ENCODE data around the gene CLEC18C.
"Not testable (repeated sequence)": the region's sequence is repeated elsewhere in the genome, so short reads cannot be mapped to it uniquely, and the experiment has no call there.

CLEC18C gene

DNA sequence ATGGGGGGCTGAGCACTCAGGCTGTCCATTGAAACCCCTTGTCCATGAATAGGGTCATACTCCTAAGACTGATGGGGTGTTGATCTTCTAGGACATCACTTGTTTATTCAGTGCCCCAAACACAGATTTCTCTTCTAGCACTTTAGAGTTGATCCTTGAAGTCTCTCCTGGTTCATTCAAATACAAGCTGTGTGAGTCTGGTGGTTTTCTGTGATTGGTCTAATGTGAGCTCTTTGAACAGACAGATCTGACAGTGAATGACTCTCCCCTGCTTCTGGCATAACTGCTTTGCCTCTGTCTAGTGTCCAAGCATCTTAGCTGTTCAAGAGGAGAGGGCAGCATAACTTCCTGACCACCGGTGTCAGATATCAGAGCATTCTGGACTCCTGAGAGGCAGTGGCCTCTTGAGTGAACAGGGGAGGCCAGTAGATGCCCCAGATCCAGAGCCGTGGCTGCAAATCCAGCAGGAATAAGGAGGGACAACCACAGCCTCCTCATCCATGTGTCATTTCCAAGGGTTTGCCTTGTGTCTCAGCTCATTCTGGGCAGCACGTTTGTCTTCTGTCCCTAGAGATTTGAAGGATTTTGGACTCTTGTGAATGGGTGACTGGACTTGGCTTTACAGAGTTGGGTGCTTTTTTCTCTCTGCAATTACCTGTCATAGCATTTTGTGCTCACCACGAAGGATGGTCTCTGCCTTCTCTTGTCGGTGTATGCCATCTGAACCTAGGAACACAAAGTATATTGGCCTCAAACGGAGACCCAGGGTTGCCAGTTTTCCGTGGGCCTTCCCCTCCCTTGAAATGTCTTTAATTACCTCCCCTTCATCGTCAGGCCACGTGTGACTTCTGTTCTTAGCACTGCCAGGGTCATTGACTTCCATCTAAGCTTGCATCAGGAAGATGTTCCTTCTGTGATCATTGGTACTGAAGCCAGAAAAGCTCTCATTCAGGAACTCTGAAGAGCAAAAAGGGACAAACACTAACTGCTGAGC, 13.9 kb upstream of the CLEC18C start:
- no peak for DNase-seq (ENCODE audit: low spot score)

DNA sequence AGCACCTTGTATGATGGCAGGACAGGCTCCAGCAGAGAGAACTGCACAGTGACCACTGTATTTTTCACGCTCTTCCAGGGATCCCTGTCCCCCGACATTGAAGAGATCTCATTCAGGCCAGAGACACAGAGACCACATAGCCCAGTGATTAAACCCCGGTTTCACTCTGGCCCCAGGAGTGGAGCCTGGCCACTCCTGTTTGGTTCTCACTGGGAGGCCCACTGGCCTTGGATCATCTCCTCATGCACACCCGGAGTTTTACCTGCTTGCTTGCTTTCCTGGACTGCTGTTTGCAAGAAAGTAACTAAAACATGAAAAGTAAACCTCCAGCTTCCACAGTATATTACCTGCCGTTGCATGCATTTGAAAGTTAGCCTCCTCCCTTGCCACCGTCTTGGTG, 13.2 kb upstream of the CLEC18C start:
- DNase-seq (ENCODE audit: low spot score): no peak

DNA sequence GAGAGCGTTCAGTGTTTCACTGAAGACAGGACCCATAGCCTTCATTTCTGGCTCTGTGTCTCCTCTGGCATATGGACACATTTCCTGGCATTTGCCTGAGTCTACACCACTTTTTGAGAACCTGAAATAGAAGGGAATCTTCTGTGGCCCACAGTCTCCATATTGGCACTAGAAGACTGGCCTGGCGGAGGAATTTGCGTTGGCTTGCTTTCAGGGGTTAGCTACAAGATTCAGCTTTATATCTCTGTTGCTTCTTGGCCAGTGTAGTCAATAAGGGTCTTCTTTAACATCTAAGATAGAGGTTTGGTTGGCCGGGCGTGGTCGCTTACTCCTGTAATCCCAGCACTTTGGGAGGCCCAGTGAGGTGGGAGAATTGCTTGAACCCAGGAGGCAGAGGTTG, 12.8 kb upstream of the CLEC18C start:
- no peak for DNase-seq (ENCODE audit: low spot score)

DNA sequence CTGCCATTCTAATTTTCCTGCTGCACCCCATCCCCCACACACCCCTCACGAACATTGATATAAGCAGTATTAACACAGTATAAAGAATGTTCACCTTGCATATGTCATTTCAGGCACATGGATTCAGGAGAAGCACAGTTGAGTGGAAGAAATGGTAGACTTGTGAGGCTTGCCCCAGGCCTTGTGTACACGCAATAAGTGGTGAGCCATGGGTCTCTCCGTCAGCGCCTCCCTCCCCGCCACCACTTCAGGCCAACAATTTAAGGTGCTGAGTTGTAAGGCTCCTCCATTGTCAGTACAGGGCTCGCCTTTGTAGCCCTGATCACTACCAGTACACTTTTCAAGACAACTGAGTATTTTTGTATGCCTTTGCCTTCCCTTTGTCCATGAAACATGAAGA, 12.2 kb upstream of the CLEC18C start:
- no peak for DNase-seq (ENCODE audit: low spot score)

DNA sequence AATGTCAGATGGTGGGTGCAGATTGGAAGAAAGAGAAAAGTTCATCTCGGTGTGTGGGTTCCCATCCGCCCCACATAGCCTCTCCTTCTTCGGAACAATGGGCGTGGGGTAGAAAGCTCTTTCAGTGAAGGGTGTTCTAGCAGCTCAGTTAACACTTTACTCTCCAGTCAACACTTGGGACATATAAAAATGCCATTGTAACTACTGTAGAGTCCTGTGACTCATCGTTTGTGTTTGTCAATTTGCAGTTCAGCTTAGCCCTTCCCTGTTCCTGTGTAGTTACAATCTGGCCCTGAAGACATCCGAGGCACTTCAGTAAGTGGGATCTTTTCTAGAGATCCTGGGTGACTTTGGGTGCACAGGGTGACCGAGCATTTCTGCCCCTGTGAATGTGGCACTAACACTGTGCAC, 11.5 kb upstream of the CLEC18C start:
- no peak for DNase-seq (ENCODE audit: low spot score)

DNA sequence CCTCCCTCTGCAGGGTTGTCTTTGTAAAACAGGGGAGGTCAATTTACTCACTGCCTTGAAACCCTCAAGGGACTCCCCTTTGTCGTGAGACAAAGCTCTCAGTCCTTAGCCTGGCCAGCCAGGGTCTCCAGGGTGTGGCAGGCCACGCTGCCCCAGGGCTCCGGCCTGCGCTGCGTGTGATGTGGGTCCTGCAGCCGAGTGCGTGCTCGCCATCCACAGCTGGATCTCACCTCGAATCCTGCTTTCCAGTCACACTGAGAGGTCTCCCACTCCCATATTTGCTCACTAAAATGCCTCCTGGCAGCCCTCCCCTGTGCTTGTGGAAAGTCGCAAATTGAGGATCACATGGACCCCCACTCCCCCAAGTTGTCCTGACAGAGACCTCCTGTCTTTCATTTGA, 10.0 kb upstream of the CLEC18C start:
- no peak for DNase-seq (ENCODE audit: low spot score)

DNA sequence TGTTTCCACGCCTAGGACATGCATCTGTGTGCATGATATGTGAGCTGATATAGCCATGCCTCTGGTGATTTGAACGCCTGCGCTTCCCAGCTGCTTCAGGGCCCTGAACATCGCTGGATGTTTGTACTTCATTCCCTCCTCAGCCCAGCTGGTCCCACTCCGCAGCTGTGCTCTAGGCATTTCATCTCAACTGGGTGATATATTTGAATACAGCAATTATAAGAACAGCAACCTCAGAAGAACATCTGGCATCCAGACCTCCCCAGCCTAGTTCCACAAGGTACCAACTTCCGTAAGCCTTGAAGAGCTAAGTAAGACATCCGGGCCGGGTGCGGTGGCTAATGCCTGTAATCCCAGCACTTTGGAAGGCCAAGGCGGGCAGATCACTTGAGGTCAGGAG, 6.9 kb upstream of the CLEC18C start:
- not testable (repeated sequence) for DNase-seq (ENCODE audit: low spot score)

DNA sequence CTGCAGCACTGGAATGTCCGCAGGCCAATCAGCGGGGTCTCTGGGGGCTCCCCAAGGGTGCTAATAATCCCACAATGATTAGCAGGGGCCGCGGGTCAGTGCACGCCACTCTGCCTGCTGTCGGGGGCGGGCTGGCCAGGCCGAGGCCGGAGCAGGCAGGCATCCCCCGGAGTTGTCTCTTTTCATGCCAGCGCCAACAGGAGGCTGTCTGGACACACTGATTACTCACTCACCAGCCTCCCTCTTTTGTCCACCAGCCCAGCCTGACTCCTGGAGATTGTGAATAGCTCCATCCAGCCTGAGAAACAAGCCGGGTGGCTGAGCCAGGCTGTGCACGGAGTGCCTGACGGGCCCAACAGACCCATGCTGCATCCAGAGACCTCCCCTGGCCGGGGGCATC, 329 bp downstream of the CLEC18C start:
- DNase-seq (ENCODE audit: low spot score): not testable (repeated sequence)

DNA sequence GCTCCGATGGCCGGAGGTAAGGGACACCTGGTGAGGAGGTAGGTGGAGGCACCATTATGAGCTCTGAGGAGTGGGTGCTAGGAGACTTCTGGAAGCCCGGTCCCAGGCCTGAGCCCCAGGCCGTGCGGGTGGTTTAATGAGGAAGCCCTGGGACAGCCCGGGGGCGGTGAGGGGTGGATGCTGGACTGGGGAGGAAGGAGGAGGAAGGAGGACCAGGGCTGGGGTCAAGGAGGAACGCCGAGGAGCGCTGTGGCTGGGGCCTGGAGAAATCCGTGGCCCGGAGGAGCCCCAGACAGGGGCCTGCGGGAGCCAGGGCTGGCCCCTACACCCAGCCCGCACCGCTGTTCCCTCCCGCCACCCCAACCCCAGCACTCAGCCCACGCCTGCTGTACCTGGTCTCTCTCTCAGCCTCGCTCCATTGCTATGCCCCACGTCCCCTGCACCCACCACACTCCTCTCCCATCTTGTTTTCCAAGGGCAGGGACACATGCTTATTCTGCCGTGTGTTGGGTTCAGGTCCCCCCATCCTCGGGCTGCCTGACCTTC, 873 bp downstream of the CLEC18C start:
- not testable (repeated sequence) for DNase-seq (ENCODE audit: low spot score)

DNA sequence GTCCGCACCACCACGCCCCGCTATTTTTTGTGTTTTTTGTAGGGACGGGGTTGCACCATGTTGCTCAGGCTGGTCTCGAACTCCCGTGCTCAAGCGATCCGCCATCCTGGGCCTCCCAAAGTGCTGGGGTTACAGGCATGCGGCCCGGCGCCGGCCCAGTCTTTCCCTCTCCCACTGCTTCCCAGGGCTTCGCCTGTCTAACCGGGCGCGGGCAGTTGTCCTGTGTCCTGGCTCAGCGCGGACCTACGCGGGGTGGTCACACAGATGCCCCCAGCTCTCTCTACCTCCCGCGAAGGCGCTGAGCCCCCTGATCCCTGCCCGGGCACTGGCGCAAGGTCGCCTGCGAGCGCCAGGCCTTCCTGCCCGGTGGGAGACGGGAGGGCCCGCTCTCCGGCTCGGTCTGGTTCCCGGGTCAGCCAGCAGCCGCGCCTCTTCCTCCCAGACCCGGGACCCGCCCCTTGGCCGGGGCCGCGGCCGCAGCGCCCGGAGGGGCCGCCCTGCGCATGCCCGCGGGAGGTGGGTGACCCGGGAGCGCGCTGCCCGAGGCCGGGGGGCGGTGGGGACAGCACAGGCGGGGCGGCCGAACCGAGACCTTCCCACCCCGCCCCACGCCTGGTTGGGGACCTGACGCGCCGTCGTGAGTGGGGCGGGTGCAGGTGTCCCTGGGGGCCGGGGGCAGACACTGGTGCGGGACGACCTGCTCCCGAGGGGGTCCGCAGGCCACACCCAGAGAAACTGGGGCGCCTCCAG, 14.4 kb downstream of the CLEC18C start:
- not testable (repeated sequence) for DNase-seq (ENCODE audit: low spot score)

DNA sequence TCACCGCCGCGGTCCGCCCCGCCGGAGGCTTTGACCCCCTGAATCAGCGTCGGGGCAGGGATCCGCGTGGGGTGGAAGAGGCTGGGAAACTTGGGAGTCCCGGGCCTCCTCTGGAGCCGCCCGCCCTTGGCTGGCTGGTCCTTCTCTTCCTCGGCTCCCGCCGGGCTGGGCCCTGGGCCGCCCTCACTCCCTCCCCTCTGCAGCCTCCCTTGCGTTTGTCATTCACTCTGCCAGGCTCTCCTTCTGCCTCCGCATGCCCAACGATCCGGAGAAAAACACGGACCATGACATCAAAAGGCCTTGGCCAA, 15.0 kb downstream of the CLEC18C start:
- DNase-seq (ENCODE audit: low spot score): not testable (repeated sequence)

DNA sequence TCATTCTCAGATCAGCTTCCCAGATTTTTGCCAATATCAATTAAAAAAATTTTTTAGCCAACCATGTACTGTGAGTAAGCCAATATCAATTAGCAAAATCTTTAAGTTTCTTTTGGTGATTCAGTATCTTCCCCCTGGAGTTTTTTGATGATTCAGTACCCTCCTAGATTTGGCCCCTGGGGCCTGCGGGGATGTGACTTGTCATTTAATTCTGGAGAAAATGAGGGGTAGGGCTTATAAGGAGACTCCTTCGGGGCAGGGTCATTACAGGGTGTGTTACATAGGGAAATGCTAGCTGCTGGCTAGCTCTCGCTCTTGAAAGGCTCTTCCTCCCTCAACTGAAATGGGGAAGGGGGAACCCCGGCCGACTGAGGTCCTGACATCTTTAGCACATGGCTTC, 17.0 kb downstream of the CLEC18C start:
- not testable (repeated sequence) for DNase-seq (ENCODE audit: low spot score)

DNA sequence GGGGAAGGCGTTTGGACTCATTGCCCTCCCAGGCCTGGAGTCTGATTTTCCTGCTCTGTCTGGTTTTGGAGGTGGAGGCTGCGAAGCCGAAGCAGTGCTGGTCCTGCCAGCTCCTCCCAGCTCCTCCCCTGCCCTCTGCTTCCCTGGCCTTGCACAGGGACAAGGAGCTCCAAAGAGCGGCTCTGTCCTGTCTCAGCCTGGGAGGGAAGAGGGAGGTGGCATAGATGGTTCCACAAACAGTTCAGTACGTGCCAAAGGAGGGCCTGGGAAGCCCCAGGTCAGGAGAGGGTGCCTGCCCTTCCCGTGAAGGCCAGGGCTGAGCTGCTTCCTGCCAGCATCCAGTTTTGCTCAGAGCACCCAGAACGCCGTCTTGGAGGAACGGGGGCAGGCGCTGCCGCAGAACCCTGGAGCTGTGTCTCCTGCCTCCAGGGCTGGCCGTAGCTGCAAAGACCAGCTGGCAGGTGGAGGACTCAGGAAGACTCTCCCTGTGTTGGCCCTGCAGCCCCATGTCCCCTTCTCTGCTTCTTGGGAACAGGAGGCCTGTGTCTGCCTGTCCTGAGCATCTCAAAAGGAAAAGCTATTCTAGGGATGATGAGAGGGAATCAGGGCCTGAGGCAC, 23.2 kb downstream of the CLEC18C start:
- DNase-seq (ENCODE audit: low spot score): not testable (repeated sequence)

DNA sequence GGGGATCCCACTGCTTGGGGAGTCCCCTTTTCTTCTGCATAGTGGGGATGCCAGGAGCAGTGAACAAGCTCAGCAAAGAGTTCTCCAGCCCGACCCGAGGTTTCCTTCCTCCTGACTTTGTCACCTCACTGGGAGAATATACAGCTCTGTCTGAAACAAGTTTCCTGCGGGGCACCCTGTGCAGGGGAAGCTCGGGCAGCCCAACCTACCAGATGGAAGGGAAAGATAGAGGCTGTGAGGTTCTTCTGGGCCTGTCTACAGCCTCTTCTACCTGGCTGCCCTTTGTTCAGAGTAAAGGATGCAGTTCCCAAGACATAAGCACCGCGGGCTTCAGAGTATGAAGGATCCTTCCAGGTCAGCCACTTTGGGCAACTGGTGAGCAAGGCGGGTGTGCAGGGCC, 24.0 kb downstream of the CLEC18C start:
- not testable (repeated sequence) for DNase-seq (ENCODE audit: low spot score)

DNA sequence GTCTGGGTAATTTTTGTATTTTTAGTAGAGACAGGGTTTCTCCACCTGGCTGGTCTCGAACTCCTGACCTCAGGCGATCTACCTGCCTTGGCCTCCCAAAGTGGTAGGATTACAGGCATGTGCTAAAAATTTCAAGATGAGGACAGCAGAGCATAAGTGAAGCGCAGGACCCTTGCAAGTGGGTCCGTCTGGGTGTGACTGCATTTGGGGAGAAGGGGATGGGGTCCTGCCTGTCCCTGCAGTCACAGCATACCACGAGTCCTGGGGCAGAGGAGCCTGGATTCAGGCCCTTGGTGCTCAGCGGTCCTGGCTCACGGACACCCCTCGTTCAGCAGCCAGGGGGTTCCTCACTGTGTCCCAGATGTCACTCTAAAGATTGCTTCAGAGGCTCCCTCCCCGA, 24.6 kb downstream of the CLEC18C start:
- not testable (repeated sequence) for DNase-seq (ENCODE audit: low spot score)

DNA sequence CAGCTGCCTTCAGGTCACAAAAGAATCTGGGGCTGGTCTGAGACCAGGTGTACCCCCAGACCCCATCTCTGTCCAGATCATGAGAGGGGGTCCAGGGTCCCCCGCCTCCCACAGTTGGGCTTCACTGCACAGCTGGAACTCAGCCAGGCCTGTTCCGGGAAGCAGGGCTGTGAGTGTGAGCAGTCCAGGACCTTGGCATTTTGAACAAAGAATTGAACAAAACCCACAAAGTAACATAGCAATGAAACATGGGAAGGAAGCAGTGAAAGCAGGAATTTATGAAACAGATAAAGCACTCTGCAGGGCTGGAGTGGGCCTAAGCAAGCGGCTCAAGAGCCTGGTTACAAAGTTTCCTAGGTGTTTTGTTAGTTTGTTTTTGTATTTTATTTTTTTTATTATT, 25.1 kb downstream of the CLEC18C start:
- not testable (repeated sequence) for DNase-seq (ENCODE audit: low spot score)

DNA sequence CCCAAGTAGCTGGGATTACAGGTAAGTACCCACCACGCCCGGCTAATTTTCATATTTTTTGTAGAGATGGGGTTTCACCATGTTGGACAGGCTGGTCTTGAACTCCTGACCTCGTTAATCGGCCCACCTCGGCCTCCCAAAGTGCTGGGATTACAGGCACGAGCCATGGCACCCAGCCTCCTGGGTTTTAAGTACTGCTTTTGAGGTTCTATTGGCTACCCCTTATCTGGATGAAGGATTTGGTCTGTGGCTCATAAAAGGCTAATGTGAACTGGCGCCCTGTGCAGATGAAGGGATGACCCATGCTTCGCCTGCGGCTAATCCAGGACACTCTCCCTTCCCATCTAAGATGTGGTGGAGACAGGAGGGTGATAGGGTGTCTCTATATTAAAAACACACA, 25.6 kb downstream of the CLEC18C start:
- DNase-seq (ENCODE audit: low spot score): not testable (repeated sequence)

DNA sequence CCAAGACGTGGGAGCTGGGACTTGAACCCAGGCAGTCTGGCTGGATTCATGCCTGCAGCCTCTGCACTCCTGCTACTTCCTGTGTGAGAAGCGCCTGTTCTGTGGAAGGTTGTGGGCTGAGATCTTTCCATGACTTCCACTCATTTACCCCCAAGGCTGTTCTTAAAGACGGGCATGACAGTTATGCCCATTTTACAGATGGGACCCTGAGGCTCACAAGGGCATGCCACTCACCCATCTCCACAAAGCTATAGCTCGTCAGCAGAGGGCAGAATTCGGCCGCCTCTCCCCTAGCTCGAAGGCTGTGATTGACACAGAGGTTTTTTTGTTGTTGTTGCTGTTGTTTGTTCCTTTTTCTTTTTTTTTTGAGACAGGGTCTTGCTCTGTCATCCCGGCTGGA, 26.5 kb downstream of the CLEC18C start:
- DNase-seq (ENCODE audit: low spot score): not testable (repeated sequence)

DNA sequence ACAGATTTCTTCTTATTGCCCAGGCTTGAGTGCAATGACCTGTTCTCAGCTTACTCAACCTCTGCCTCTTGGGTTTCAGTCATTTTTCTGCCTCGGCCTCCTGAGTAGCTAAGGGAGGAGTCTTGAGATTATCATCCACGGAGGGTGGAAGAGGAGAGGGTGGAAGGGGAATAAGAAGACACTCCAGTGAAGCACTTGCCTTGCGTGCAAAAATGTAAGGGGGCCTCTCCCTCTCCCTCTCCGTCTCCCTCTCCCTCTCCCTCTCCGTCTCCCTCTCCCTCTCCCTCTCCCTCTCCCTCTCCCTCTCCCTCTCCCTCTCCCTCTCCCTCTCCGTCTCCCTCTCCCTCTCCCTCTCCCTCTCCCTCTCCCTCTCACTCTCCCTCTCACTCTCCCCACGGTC, 29.9 kb downstream of the CLEC18C start:
- DNase-seq (ENCODE audit: low spot score): not testable (repeated sequence)

DNA sequence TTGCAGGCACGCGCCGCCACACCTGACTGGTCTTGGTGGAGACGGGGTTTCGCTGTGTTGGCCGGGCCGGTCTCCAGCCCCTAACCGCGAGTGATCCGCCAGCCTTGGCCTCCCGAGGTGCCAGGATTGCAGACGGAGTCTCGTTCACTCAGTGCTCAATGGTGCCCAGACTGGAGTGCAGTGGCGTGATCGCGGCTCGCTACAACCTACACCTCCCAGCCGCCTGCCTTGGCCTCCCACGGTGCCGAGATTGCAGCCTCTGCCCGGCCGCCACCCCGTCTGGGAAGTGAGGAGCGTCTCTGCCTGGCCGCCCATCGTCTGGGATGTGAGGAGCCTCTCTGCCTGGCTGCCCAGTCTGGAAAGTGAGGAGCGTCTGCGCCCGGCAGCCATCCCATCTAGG, 30.4 kb downstream of the CLEC18C start:
- not testable (repeated sequence) for DNase-seq (ENCODE audit: low spot score)

DNA sequence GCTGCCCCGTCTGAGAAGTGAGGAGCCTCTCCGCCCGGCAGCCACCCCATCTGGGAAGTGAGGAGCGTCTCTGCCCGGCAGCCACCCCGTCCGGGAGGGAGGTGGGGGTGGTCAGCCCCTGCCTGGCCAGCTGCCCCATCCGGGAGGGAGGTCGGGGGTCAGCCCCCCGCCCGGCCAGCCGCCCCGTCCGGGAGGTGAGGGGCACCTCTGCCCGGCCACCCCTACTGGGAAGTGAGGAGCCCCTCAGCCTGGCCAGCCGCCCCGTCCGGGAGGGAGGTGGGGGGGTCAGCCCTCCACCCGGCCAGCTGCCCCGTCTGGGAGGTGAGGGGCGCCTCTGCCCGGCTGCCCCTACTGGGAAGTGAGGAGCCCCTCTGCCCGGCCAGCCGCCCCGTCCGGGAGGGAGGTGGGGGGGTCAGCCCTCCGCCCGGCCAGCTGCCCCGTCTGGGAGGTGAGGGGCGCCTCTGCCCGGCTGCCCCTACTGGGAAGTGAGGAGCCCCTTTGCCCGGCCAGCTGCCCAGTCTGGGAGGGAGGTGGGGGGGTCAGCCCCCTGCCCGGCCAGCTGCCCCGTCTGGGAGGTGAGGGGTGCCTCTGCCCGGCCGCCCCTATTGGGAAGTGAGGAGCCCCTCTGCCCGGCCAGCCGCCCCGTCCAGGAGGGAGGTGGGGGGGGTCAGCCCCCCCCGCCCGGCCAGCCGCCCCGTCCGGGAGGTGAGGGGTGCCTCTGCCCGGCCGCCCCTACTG, 31.2 kb downstream of the CLEC18C start:
- DNase-seq (ENCODE audit: low spot score): not testable (repeated sequence)

DNA sequence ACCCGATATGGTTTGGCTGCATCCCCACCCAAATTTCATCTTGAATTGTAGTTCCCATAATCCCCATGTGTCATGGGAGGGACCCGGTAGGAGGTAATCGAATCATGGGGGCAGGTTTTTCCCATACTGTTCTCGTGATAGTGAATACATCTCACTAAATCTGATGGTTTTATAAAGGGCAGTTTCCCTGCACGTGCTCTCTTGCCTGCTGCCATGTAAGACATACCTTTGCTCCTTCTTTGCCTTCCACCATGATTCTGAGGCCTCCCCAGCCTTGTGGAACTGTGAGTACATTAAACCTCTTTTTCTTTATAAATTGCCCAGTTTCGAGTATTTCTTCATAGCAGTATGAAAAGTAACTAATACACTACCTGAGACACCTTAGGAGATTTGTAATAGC, 32.8 kb downstream of the CLEC18C start:
- DNase-seq (ENCODE audit: low spot score): not testable (repeated sequence)
